Embryonic facial prominence (tissue), 1 donor: Measurements from ENCODE around the gene COL26A1.
"Not testable (repeated sequence)": the region's sequence is repeated elsewhere in the genome, so short reads cannot be mapped to it uniquely, and the experiment has no call there.

ENCODE experiments used
- DNase-seq: peaks from one replicate; pipeline ENCODE4 v3.0.0-alpha.2; 2016; ENCODE audit errors: extremely low spot score

Gene COL26A1

GRCh38 chr7:101442426-101443070 is 79.9 kb downstream of the COL26A1 start:
- no peak for DNase-seq

GRCh38 chr7:101450064-101450463 is 87.4 kb downstream of the COL26A1 start:
- DNase-seq = no peak

- no peak for DNase-seq
Measured at GRCh38 chr7:101453617-101454016, 90.9 kb downstream of the COL26A1 start.

GRCh38 chr7:101457001-101457750 is 94.5 kb downstream of the COL26A1 start:
- no peak for DNase-seq

GRCh38 chr7:101465131-101465530 is 102.5 kb downstream of the COL26A1 start:
- DNase-seq = no peak

GRCh38 chr7:101465576-101466196 is 103.0 kb downstream of the COL26A1 start:
- no peak for DNase-seq

- DNase-seq = no peak
Measured at GRCh38 chr7:101466871-101467270, 104.2 kb downstream of the COL26A1 start.

- DNase-seq = no peak
Measured at GRCh38 chr7:101468546-101469275, 106.0 kb downstream of the COL26A1 start.

GRCh38 chr7:101470668-101471487 is 108.2 kb downstream of the COL26A1 start:
- DNase-seq = no peak

- no peak for DNase-seq
Measured at GRCh38 chr7:101474178-101474577, 111.5 kb downstream of the COL26A1 start.

- DNase-seq = not testable (repeated sequence)
Measured at GRCh38 chr7:101475691-101476090, 113.0 kb downstream of the COL26A1 start.

GRCh38 chr7:101479217-101479616 is 116.5 kb downstream of the COL26A1 start:
- DNase-seq = no peak

GRCh38 chr7:101486056-101486432 is 123.4 kb downstream of the COL26A1 start:
- not testable (repeated sequence) for DNase-seq

GRCh38 chr7:101486433-101487104 is 123.9 kb downstream of the COL26A1 start:
- peak; percentile 82 for DNase-seq

- DNase-seq = no peak
Measured at GRCh38 chr7:101487105-101487458, 124.4 kb downstream of the COL26A1 start.

GRCh38 chr7:101487753-101488152 is 125.1 kb downstream of the COL26A1 start:
- no peak for DNase-seq

GRCh38 chr7:101488826-101489572 is 126.3 kb downstream of the COL26A1 start:
- peak; percentile 18 for DNase-seq

- DNase-seq = not testable (repeated sequence)
Measured at GRCh38 chr7:101490439-101490838, 127.8 kb downstream of the COL26A1 start.

- not testable (repeated sequence) for DNase-seq
Measured at GRCh38 chr7:101491442-101491841, 128.8 kb downstream of the COL26A1 start.
